SK-N-SH (cell line): ENCODE data around the gene HS1BP3. TPM values are rescaled to one million over a fixed set of nuclear protein-coding genes. Genes with fewer than 3 reads are reported as not detected.

Experiments
- CTCF ChIA-PET: fragments of 300-600, 350-600 bp; formaldehyde crosslinking; extraction: SDS; loops from one replicate; lab custom pipeline; 2021; lab: Yijun Ruan, JAX
- POLR2A ChIA-PET: fragments of 350-600 bp; sonication (Branson Sonifier 250); formaldehyde crosslinking; extraction: SDS; loops from one replicate; lab custom pipeline; 2020; ENCODE audit warnings: antibody characterized with exemption, inconsistent platforms; lab: Yijun Ruan, JAX
- DNase-seq: peaks from one replicate; pipeline ENCODE4 v3.0.0; 2012
- H2AFZ ChIP-seq: fragments of 200-600 bp; sonication (generic); 2 replicates; pipeline ENCODE4 v1.8.1; 2016; ENCODE audit warnings: antibody characterized with exemption, mild to moderate bottlenecking, low read depth
- H3F3A ChIP-seq: fragments of 200-600 bp; sonication (generic); replicated peaks from 2 replicates; pipeline ENCODE3; 2016; ENCODE audit warnings: antibody characterized with exemption, mild to moderate bottlenecking; ENCODE audit not compliant: insufficient read depth
- H3K27ac ChIP-seq, 2 experiments: fragments of 200-500 bp in 1 of 2; fragments of 200-600 bp in 1 of 2; sonication (Bioruptor generic) in 1 of 2; sonication (generic), shearing (Covaris generic) in 1 of 2; 2 replicates each; pipeline versions ENCODE4 v1.5.1 to v1.6.1; 2014 to 2016; ENCODE audit warnings: low read depth in 2 of 2, inconsistent platforms in 1 of 2, low read length in 1 of 2, mild to moderate bottlenecking in 1 of 2, mixed read lengths in 1 of 2
- H3K27me3 ChIP-seq: fragments of 200-600 bp; sonication (generic), shearing (Covaris generic); 2 replicates; pipeline ENCODE4 v1.6.1; 2016; ENCODE audit warnings: mixed run types; ENCODE audit not compliant: insufficient read depth
- H3K36me3 ChIP-seq, 2 experiments: fragments of 200-500 bp in 1 of 2; fragments of 200-600 bp in 1 of 2; sonication (Bioruptor generic) in 1 of 2; sonication (generic) in 1 of 2; replicated peaks in 1 of 2; 2 replicates each; pipeline versions ENCODE3 to v1.5.1; 2014 to 2016; ENCODE audit warnings: low read length in 1 of 2, mild to moderate bottlenecking in 1 of 2; ENCODE audit not compliant: insufficient read depth in 2 of 2, control insufficient read depth in 1 of 2
- H3K4me1 ChIP-seq, 2 experiments: fragments of 200-500 bp in 1 of 2; fragments of 200-600 bp in 1 of 2; sonication (Bioruptor generic) in 1 of 2; sonication (generic), shearing (Covaris generic) in 1 of 2; 2 replicates each; pipeline versions ENCODE4 v1.5.1 to v1.6.1; 2014 to 2016; ENCODE audit warnings: low read depth in 1 of 2, low read length in 1 of 2, mixed run types in 1 of 2; ENCODE audit not compliant: insufficient read depth in 2 of 2, control insufficient read depth in 1 of 2
- H3K4me2 ChIP-seq: fragments of 200-600 bp; sonication (generic), shearing (Covaris generic); 2 replicates; pipeline ENCODE4 v1.6.1; 2017; ENCODE audit warnings: mixed run types
- H3K4me3 ChIP-seq, 2 experiments: fragments of 200-500 bp in 1 of 2; fragments of 200-600 bp in 1 of 2; sonication (Bioruptor generic) in 1 of 2; sonication (generic), shearing (Covaris generic) in 1 of 2; 2 replicates each; pipeline versions ENCODE4 v1.5.1 to v1.8.1; 2014 to 2016; ENCODE audit warnings: low read depth in 2 of 2, inconsistent platforms in 1 of 2, low read length in 1 of 2, mild to moderate bottlenecking in 1 of 2, mixed read lengths in 1 of 2, moderate library complexity in 1 of 2
- H3K79me2 ChIP-seq: fragments of 200-600 bp; sonication (generic); 2 replicates; pipeline ENCODE4 v1.8.1; 2017; ENCODE audit warnings: mild to moderate bottlenecking; ENCODE audit not compliant: insufficient read depth
- H3K9ac ChIP-seq: fragments of 200-600 bp; sonication (generic); 2 replicates; pipeline ENCODE4 v1.6.1; 2017; ENCODE audit warnings: mixed run types
- H3K9me2 ChIP-seq: fragments of 200-600 bp; sonication (generic); 2 replicates; pipeline ENCODE4 v1.6.1; 2017; ENCODE audit warnings: mixed run types
- H3K9me3 ChIP-seq: fragments of 200-600 bp; sonication (generic); 2 replicates; pipeline ENCODE4 v1.6.1; 2017; ENCODE audit warnings: mixed run types, mild to moderate bottlenecking, moderate library complexity
- H4K20me1 ChIP-seq: fragments of 200-600 bp; sonication (generic); 2 replicates; pipeline ENCODE4 v1.6.1; 2017; ENCODE audit warnings: mild to moderate bottlenecking, mixed run types; ENCODE audit not compliant: insufficient read depth
- JUND ChIP-seq: IDR thresholded peaks from 2 replicates; pipeline ENCODE4 v1.4.0; 2012
- MXI1 ChIP-seq: IDR thresholded peaks from 2 replicates; pipeline ENCODE4 v1.6.1; 2012; ENCODE audit warnings: mild to moderate bottlenecking, low read depth, low read length, improper control_type of control experiment
- RCOR1 ChIP-seq: fragments of 150-350 bp; IDR thresholded peaks from 2 replicates; pipeline ENCODE4 v1.6.1; 2017; ENCODE audit warnings: antibody characterized with exemption, low read length
- RXRA ChIP-seq: IDR thresholded peaks from 2 replicates; pipeline ENCODE4 v1.4.0; 2012; ENCODE audit warnings: low read depth, mild to moderate bottlenecking, borderline replicate concordance
- TEAD4 ChIP-seq: IDR thresholded peaks from 2 replicates; pipeline ENCODE4 v1.4.0; 2012; ENCODE audit warnings: mild to moderate bottlenecking, borderline replicate concordance; ENCODE audit not compliant: insufficient read depth
- WGBS: methylation state at CpG from one replicate; pipeline ENCODE4 v1.1.6; 2017; ENCODE audit warnings: low lambda C conversion rate; 5-methylcytosine and 5-hydroxymethylcytosine counted together
- polyA plus RNA-seq, 3 experiments: library from polyadenylated mRNA; depleted of rRNA; stranded (reverse); fragments of >200 nt; gene quantifications; 2 replicates each; pipeline ENCODE4 v1.2.3, GENCODE V29; 2012
- TF ChIP-seq, protein P1 (sequence below): IDR thresholded peaks from 2 replicates; pipeline ENCODE4 v1.6.1; 2012; ENCODE audit warnings: mild to moderate bottlenecking, low read depth, low read length, moderate library complexity

Gene HS1BP3
- polyA plus RNA-seq, 1 of the 3 experiments (the other 2 are of a cell fraction) = 20.1 TPM

- H3K9me2 ChIP-seq = no peaks in the 10 kb centered on the region
- H3K79me2 ChIP-seq = no peaks in the 10 kb centered on the region
- H4K20me1 ChIP-seq = no peaks in the 10 kb centered on the region
- H3F3A ChIP-seq = no peaks in the 10 kb centered on the region
- H3K4me2 ChIP-seq = no peak overlapping the region
- H3K27me3 ChIP-seq = no peaks in the 10 kb centered on the region
- H2AFZ ChIP-seq = no peak overlapping the region
- TF ChIP-seq, protein P1, sequence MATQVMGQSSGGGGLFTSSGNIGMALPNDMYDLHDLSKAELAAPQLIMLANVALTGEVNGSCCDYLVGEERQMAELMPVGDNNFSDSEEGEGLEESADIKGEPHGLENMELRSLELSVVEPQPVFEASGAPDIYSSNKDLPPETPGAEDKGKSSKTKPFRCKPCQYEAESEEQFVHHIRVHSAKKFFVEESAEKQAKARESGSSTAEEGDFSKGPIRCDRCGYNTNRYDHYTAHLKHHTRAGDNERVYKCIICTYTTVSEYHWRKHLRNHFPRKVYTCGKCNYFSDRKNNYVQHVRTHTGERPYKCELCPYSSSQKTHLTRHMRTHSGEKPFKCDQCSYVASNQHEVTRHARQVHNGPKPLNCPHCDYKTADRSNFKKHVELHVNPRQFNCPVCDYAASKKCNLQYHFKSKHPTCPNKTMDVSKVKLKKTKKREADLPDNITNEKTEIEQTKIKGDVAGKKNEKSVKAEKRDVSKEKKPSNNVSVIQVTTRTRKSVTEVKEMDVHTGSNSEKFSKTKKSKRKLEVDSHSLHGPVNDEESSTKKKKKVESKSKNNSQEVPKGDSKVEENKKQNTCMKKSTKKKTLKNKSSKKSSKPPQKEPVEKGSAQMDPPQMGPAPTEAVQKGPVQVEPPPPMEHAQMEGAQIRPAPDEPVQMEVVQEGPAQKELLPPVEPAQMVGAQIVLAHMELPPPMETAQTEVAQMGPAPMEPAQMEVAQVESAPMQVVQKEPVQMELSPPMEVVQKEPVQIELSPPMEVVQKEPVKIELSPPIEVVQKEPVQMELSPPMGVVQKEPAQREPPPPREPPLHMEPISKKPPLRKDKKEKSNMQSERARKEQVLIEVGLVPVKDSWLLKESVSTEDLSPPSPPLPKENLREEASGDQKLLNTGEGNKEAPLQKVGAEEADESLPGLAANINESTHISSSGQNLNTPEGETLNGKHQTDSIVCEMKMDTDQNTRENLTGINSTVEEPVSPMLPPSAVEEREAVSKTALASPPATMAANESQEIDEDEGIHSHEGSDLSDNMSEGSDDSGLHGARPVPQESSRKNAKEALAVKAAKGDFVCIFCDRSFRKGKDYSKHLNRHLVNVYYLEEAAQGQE = no peak
- TF ChIP-seq RXRA = no peak
- POLR2A ChIA-PET = interaction anchor here (4.6 kb wide), 1 partner anchor 145 kb away, joined by 24 read pairs; the partner anchor contains the start of gene RHOB
- no peaks in the 10 kb centered on the region for H3K36me3 ChIP-seq
- CTCF ChIA-PET = interaction anchor here (1.2 kb wide), 1 partner anchor 7 kb away, joined by 3 read pairs; no protein-coding TSS in a partner anchor
- no peak overlapping the region for H3K4me3 ChIP-seq
- H3K27ac ChIP-seq = no peak overlapping the region
- H3K9ac ChIP-seq = no peak overlapping the region
- H3K9me3 ChIP-seq = no peaks in the 10 kb centered on the region
- peaks cover 12 to 20% of the 10 kb centered on the region in 2 experiments; a peak in 2 of 4 replicates for H3K4me1 ChIP-seq
- WGBS = 88% methylated on average over 21 of the region's 22 CpGs
- no peak for DNase-seq
These were observed 58.5 kb downstream of the HS1BP3 start for GRCh38 chr2:20592106-20593071.

- Histone ChIP-seq H3K79me2 (no peaks in the 10 kb centered on the region), H3K4me3 (no peak overlapping the region), H3K36me3 (no peaks in the 10 kb centered on the region), H4K20me1 (no peaks in the 10 kb centered on the region), H3F3A (no peaks in the 10 kb centered on the region), H3K4me1 (peaks cover 8 to 16% of the 10 kb centered on the region in 2 experiments; a peak in 2 of 4 replicates), H2AFZ (no peak overlapping the region), H3K27me3 (no peaks in the 10 kb centered on the region), H3K9me3 (no peaks in the 10 kb centered on the region), H3K27ac (no peak overlapping the region; a peak in 1 of 4 replicates), H3K4me2 (no peak overlapping the region), H3K9me2 (no peaks in the 10 kb centered on the region), H3K9ac (no peak overlapping the region)
- CTCF ChIA-PET = interaction anchor here (0.8 to 1.7 kb wide), 8 partner anchors 9 to 212 kb away, joined by 3 to 5 read pairs (median 3); no protein-coding TSS in a partner anchor
- peak; percentile 57 for DNase-seq
- POLR2A ChIA-PET = interaction anchor here (4.6 kb wide), 1 partner anchor 143 kb away, joined by 24 read pairs; the partner anchor contains the start of gene RHOB
- WGBS = 92% methylated on average over 9 of the region's 11 CpGs
- TF ChIP-seq RCOR1 (0 out of 2 replicates have a peak, but pooled peaks have one; percentile 8), JUND (no peak), TEAD4 (no peak), MXI1 (no peak)
These were observed 60.0 kb downstream of the HS1BP3 start for GRCh38 chr2:20590704-20591515.
